Keratinocyte (primary cell): ENCODE measurements around the gene LGALS4.
"Not testable (repeated sequence)": the region's sequence is repeated elsewhere in the genome, so short reads cannot be mapped to it uniquely, and the experiment has no call there.

Experiments
- CTCF ChIP-seq, 3 experiments: IDR thresholded peaks in 1 of 3; conservative IDR thresholded peaks in 1 of 3; optimal IDR thresholded peaks in 1 of 3; 2 replicates in 2 of 3; 3 replicates in 1 of 3; pipeline versions ENCODE3 to v1.5.1; 2011; ENCODE audit warnings: low read length in 3 of 3, mild to moderate bottlenecking in 3 of 3, moderate library complexity in 2 of 3, control low read depth in 1 of 3, inconsistent platforms in 1 of 3; ENCODE audit not compliant: insufficient read depth in 2 of 3; ENCODE audit errors: extremely low read depth in 1 of 3
- EZH2 ChIP-seq: IDR thresholded peaks from one replicate; pipeline ENCODE4 v1.6.1; 2012; ENCODE audit warnings: inconsistent platforms, mild to moderate bottlenecking, low read length, moderate library complexity

DNA sequence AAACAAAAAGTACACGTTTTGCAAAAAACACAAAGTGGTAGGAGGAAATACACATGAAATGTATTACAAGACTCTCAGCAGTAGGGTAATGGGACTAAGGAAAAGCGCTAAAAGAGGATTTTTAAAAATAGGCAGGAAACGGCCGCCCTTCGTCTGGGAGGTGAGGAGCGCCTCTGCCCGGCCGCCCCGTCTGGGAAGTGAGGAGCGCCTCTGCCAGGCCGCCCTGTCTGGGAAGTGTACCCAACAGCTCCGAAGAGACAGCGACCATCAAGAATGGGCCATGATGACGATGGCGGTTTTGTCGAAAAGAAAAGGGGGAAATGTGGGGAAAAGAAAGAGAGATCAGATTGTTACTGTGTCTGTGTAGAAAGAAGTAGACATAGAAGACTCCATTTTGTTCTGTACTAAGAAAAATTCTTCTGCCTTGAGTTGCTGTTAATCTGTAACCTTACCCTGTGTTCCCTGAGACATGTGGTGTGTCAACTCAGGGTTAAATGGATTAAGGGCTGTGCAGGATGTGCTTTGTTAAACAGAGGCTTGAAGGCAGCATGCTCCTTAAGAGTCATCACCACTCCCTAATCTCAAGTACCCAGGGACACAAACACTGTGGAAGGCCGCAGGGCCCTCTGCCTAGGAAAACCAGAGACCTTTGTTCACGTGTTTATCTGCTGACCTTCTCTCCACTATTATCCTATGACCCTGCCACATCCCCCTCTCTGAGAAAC is 5.2 kb downstream of the LGALS4 start:
- TF ChIP-seq CTCF (optimal IDR thresholded peaks at IDR 0.05 in 1 of 3, IDR thresholded peaks at IDR 0.05 in 1 of 3, conservative IDR thresholded peaks at IDR 0.05 in 1 of 3; ENCODE audit: extremely low read depth in 1 of 3, insufficient read depth in 2 of 3, low read length in 3 of 3); EZH2: not testable (repeated sequence)
